ENCODE data around the gene FASTK.

DNA sequence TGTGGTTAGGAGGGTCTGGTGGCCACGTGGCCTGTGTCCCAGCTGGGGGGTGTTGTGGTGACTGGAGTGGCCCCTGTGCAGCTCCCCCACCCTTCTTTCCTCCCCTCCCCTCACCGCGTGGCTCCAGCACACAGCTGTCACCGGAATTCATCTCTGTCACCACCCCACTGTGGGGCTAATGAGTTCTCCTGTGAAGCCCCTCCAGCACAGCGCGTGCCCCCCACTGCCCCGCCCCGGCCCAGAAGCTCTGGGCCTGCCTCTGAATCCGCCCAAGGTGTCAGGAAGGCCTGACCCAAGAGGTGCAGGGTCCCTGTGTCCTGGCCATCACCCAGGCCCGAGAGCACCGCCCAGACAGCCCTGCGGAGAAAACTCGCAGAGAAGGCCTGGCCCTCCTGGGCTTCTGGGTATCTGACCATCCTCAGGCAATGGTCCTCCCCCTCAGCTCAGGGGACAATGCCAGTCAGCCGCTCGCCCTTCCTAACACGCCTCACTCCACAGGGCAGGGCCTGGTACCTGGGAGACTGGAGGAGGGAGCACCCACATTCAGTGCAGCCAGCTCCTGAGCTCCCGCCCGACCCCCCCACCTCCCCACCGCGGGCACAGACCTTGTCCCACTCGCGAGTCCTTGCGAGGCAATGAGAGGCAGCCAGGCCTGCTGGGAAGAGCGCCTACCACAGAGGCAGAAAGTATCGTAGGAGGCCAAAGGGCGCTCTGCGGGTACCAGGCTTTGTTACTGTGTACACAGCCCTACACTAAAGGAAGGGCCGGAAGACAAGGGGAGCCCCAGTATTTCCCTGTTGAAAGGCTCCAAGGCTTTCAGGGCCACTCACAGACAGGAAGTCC is 48.7 kb upstream of the FASTK start:
- TF ChIP-seq CTCF (IDR thresholded peaks at IDR 0.05) (no peak), POLR2A (IDR thresholded peaks at IDR 0.05) (no peak)
